OCI-LY1 (cell line): Measurements from ENCODE around the gene ASF1A.
A peak's percentile ranks its signal among the peaks of the same experiment; 100 is the strongest.

ENCODE experiments used
- H2AFZ ChIP-seq: fragments of 200-600 bp; sonication (generic), shearing (Covaris generic); 2 replicates; pipeline ENCODE4 v1.6.0; 2014; ENCODE audit warnings: antibody characterized with exemption, mild to moderate bottlenecking, low read length
- H3F3A ChIP-seq: fragments of 200-600 bp; sonication (generic), shearing (Covaris generic); 2 replicates; pipeline ENCODE4 v1.6.0; 2014; ENCODE audit warnings: mild to moderate bottlenecking, antibody characterized with exemption, low read length, moderate library complexity; ENCODE audit not compliant: insufficient read depth
- H3K27ac ChIP-seq: fragments of 200-600 bp; sonication (generic); 2 replicates; pipeline ENCODE4 v1.5.1; 2014; ENCODE audit warnings: low read length, mixed run types, mild to moderate bottlenecking, low read depth; ENCODE audit not compliant: poor library complexity, severe bottlenecking
- H3K27me3 ChIP-seq: fragments of 200-600 bp; sonication (generic); 2 replicates; pipeline ENCODE4 v1.6.0; 2014; ENCODE audit warnings: antibody characterized with exemption, mild to moderate bottlenecking, low read length, moderate library complexity; ENCODE audit not compliant: insufficient read depth
- H3K36me3 ChIP-seq: fragments of 200-600 bp; sonication (generic); 2 replicates; pipeline ENCODE4 v1.6.1; 2014; ENCODE audit warnings: mild to moderate bottlenecking, antibody characterized with exemption, low read length, moderate library complexity, mixed read lengths; ENCODE audit not compliant: insufficient read depth
- H3K4me1 ChIP-seq: fragments of 200-600 bp; sonication (generic); 2 replicates; pipeline ENCODE4 v1.5.1; 2014; ENCODE audit warnings: mild to moderate bottlenecking, low read length, moderate library complexity; ENCODE audit not compliant: insufficient read depth, severe bottlenecking
- H3K4me2 ChIP-seq: fragments of 200-600 bp; sonication (generic), shearing (Covaris generic); 2 replicates; pipeline ENCODE4 v1.6.1; 2014; ENCODE audit warnings: low read length
- H3K4me3 ChIP-seq: fragments of 200-600 bp; sonication (generic); 2 replicates; pipeline ENCODE4 v1.5.1; 2014; ENCODE audit warnings: low read length, low read depth, mild to moderate bottlenecking, mixed read lengths; ENCODE audit not compliant: poor library complexity, severe bottlenecking
- H3K79me2 ChIP-seq: fragments of 200-600 bp; shearing (Covaris generic); 2 replicates; pipeline ENCODE4 v1.6.1; 2016; ENCODE audit warnings: mixed run types, low read length, mixed read lengths; ENCODE audit not compliant: insufficient read depth
- H3K9ac ChIP-seq: fragments of 200-600 bp; sonication (generic), shearing (Covaris generic); 2 replicates; pipeline ENCODE4 v1.6.1; 2014; ENCODE audit warnings: mild to moderate bottlenecking, low read length, mixed read lengths
- H3K9me2 ChIP-seq: fragments of 200-600 bp; sonication (generic), shearing (Covaris generic); 2 replicates; pipeline ENCODE4 v1.6.1; 2014; ENCODE audit warnings: low read depth, mild to moderate bottlenecking, low read length, mixed read lengths
- H3K9me3 ChIP-seq: fragments of 200-600 bp; shearing (Covaris generic); 2 replicates; pipeline ENCODE4 v1.6.1; 2014; ENCODE audit warnings: low read length, mixed read lengths
- H4K20me1 ChIP-seq: fragments of 200-600 bp; sonication (generic), shearing (Covaris generic); 2 replicates; pipeline ENCODE4 v1.6.0; 2016; ENCODE audit warnings: mild to moderate bottlenecking, low read length; ENCODE audit not compliant: insufficient read depth
- CTCF ChIP-seq: fragments of 200-600 bp; sonication (generic), shearing (Covaris generic); IDR thresholded peaks from 2 replicates; pipeline ENCODE4 v1.5.1; 2017; ENCODE audit warnings: mild to moderate bottlenecking, antibody characterized with exemption, low read length, moderate library complexity, mixed read lengths
- EZH2 ChIP-seq: fragments of 200-600 bp; sonication (generic), shearing (Covaris generic); IDR thresholded peaks from 2 replicates; pipeline ENCODE4 v1.8.0; 2017; ENCODE audit warnings: borderline replicate concordance, mixed run types, mild to moderate bottlenecking, antibody characterized with exemption, low read length, moderate library complexity, mixed read lengths

The ASF1A gene

DNA sequence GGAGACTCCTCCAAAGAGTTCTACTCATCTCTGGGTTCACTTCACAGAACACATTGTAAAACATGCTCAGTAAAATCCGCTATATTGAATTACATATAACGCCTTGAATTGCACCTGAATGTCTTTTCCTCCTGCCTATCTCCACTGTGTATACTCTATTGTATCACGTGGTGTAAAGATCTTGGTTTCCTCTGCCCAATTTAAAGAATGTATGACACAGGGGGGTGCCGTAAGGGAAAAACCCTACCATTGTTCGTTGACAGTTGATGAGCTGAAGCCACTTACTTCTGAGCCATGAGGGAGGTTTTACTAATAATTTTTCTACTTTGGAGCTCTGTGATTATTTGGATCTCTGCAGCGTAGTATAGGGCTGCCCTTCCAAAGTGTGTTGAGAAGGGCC, 6.0 kb downstream of the ASF1A start:
- Histone ChIP-seq H4K20me1 (no peaks in the 10 kb centered on the region), H3K79me2 (peaks cover 66% of the 10 kb centered on the region), H3K27me3 (no peaks in the 10 kb centered on the region)

GRCh38 chr6:118902726-118903125, 8.8 kb downstream of the ASF1A start:
- H3K36me3 ChIP-seq, result peaks cover 86% of the 10 kb centered on the region
- TF ChIP-seq EZH2, result no peak
- TF ChIP-seq CTCF, result no peak
- peaks cover 39% of the 10 kb centered on the region for H3K79me2 ChIP-seq

More for the DNA sequence above, 6.0 kb downstream of the ASF1A start:
- H3K4me3 ChIP-seq, result no peak overlapping the region
- H3K4me1 ChIP-seq, result peaks cover 58% of the 10 kb centered on the region
- no peak overlapping the region for H2AFZ ChIP-seq
- H3F3A ChIP-seq, result no peaks in the 10 kb centered on the region
- H3K27ac ChIP-seq, result peak overlapping the region; percentile 16
- H3K9me2 ChIP-seq, result no peaks in the 10 kb centered on the region
- no peaks in the 10 kb centered on the region for H3K9me3 ChIP-seq
- H3K36me3 ChIP-seq, result peaks cover 62% of the 10 kb centered on the region
- peak overlapping the region; percentile 4; the same call in 1 of the 2 replicates for H3K4me2 ChIP-seq
- H3K9ac ChIP-seq, result no peak overlapping the region
- TF ChIP-seq EZH2, result no peak
- no peak for TF ChIP-seq CTCF

DNA sequence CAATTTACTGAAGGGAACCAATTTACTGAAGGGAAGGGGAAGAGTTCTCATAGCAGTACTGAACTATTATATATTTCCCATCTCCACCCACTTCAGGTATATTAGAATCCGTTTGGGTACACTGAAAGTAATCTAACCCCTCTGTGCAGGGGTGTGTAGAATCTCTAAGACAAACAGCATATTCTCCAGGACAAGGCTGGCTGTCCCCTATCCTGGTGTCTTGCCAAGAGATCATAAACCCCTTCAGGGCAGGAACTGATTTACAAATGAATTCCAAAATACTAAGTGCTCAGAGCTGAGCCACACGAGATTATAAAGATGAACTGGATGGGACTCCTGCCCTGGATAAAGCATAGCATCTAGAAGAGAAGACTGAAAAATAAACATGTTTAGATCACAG, 9.2 kb downstream of the ASF1A start:
- no peaks in the 10 kb centered on the region for H3K9me3 ChIP-seq
- no peak overlapping the region for H3K27ac ChIP-seq
- TF ChIP-seq CTCF (no peak), EZH2 (no peak)
- peaks cover 38% of the 10 kb centered on the region for H3K4me1 ChIP-seq
- H3K4me3 ChIP-seq, result no peak overlapping the region
- no peak overlapping the region for H3K9ac ChIP-seq
- no peaks in the 10 kb centered on the region for H3K9me2 ChIP-seq
- H4K20me1 ChIP-seq, result no peaks in the 10 kb centered on the region
- H3K79me2 ChIP-seq, result peaks cover 35% of the 10 kb centered on the region
- no peak overlapping the region for H3K4me2 ChIP-seq
- H3F3A ChIP-seq, result no peaks in the 10 kb centered on the region; the same call in 1 of the 2 replicates
- H2AFZ ChIP-seq, result no peak overlapping the region
- peaks cover 86% of the 10 kb centered on the region for H3K36me3 ChIP-seq
- H3K27me3 ChIP-seq, result no peaks in the 10 kb centered on the region

More at GRCh38 chr6:118902726-118903125, 8.8 kb downstream of the ASF1A start:
- no peak overlapping the region for H2AFZ ChIP-seq
- H3K27me3 ChIP-seq, result no peaks in the 10 kb centered on the region
- no peaks in the 10 kb centered on the region; the same call in 1 of the 2 replicates for H3F3A ChIP-seq
- H3K4me2 ChIP-seq, result no peak overlapping the region
- H3K4me3 ChIP-seq, result no peak overlapping the region
- peaks cover 42% of the 10 kb centered on the region for H3K4me1 ChIP-seq
- H3K27ac ChIP-seq, result peak overlapping the region; percentile 4
- H3K9me2 ChIP-seq, result no peaks in the 10 kb centered on the region
- no peak overlapping the region for H3K9ac ChIP-seq
- H4K20me1 ChIP-seq, result no peaks in the 10 kb centered on the region
- H3K9me3 ChIP-seq, result no peaks in the 10 kb centered on the region
